GM19099 (cell line): ENCODE measurements around the gene PDE8A.

Source experiments
- POLR2A ChIP-seq: IDR thresholded peaks from 3 replicates; pipeline ENCODE4 v1.6.1; 2011; ENCODE audit warnings: low read depth; ENCODE audit not compliant: insufficient read length; ENCODE audit errors: extremely low read depth

PDE8A gene

GRCh38 chr15:84979651-84980050 is 2.0 kb upstream of the PDE8A start:
- TF ChIP-seq POLR2A: no peak

DNA sequence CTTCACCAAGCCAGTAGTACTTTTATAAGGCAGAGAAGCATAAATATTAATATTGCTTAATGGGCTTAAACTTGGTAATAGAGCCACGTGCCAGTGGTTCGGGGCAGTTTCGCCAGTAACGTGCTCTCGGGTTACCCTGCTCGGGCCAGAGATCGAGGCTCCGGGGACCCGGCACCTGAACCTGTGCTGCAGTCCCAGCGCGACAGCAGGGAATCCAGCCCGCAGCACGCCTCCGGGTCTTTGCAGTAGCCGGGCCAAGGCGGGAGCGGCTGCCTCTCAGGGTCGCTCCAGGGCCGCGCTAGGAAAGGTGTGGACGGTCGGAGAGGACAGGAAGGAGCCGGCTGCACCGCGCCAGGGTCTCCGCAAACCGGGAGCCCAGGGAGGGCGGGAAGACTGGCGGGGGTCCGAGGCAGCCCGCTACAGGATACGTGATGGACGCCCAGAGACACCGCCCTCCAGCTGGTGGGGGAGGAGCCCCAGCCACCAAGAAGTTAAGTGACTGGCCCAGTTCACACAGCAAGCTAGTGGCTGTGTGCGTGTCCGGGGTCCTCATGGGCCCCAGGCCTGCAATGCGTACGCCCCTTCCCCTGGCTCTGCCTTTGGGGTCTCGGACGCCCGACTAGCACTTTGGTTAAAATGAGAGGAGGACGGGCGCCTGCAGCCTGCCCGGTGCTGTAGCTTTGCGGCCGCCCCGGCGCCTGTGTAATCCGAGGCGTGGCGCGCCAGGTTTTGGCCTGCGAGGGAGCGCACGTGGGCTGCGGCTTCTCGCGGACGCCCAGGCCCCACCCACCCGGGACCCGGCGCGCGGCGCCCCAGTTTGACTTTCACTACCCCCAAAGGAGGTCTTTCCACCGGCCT is 1.2 kb upstream of the PDE8A start:
- peak; percentile 52 for TF ChIP-seq POLR2A

- peak; percentile 16 for TF ChIP-seq POLR2A
Measured at GRCh38 chr15:84981054-84981710, 474 bp upstream of the PDE8A start.

DNA sequence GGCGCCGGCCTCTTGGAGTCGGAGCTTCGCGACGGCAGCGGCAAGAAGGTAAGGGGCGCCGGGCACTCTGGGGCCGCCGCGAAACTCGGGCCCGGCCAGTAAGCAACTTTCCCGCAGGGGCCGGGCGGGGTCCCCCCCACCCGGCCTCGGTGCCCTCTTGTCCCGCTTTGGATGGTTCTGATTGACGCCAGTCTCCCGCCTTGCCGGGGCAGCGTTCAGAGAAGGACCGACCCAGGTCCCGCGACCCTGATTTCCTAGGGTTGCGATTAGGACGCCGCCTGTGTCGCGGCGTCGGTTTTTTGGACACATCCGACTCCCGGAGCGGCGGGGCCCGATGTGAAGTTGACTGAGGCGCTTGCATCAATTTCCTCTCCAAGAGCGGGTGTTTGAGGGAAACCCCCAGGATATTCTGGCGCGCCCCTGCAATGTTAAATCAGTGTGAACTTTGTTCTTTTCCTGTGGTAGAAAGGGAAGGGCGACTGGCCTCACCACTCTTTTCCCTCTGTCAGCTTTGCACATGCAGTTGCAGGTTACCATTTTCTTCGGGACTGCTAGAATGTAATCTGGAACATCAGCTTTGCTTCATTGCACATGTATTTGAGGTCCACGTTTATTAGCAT is 755 bp downstream of the PDE8A start:
- peak; percentile 66 for TF ChIP-seq POLR2A

DNA sequence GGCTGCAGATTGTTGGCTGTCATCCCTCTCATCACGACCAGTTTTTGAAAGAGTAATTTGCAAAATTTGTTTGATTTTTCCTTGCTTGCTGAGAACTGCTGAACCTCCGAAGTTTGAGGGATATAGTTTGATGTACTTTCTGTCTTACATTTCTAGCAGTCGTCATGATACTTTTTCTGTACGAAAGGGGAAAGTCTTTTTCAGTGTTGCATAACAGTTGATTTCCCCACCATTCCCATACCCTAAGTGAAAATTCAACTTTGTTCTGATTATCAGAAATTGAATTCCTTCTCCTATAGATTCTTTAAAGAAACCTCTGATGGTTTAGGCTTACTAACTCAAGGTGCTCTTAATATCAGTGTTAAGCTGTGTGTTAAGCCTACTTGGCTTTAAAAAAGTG is 1.6 kb downstream of the PDE8A start:
- no peak for TF ChIP-seq POLR2A

GRCh38 chr15:84983711-84984110 is 2.1 kb downstream of the PDE8A start:
- no peak for TF ChIP-seq POLR2A

DNA sequence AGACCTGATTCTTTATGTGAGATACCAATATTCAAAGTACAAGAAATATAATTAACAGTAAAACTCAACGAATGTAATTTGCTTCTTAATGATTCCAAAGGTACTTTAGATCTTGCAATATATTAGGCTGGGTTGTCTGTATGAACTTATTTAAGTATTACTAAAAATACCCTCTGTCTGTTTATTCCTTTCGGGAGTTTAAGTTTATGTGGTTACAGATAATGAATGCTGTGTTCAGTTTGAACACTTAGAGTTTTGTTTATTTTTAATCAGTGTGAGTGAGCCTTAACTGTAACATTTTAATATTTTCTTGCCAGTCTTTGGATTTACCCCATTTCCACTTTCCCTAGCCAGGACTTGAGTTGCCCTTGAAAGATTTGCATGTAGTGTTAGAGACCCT is 3.5 kb downstream of the PDE8A start:
- TF ChIP-seq POLR2A: no peak

GRCh38 chr15:84987949-84988624 is 6.4 kb downstream of the PDE8A start:
- TF ChIP-seq POLR2A: no peak

DNA sequence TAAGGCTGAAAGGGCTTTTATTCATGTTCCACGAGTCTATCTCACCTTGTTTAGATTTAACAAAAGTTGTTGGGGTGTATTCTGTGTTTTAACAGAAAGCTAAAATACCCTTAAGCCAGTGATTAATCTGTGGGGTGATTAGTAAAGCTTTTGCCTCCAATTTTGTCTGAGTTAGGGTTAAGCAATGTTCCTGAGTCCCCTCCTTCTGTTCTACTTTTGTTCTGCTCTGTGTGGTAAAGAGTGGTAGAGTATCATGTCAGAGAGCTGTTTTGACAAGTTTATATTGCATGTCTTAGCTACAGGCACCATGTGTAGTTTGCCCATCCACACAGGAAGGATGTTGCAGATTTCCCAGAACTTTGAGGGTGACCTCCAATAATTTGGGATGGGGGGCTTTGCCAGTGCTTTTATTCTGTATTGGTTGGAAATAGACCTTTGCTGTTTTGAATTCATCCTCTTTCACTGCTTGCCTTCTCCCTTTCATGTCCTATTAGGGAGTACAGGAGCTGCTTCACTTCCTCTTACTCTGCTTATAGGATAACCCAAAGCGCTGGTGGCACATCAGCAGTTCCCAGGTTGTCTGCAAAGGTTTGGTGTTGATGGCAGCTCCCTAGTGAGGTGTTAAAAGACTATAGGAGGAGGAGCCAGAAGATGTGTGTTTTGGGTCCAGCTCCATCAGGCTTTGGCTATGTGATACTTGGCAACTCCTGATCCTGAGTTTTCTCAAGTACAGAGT is 7.4 kb downstream of the PDE8A start:
- TF ChIP-seq POLR2A: no peak

- TF ChIP-seq POLR2A: no peak
Measured at GRCh38 chr15:84990507-84990906, 8.9 kb downstream of the PDE8A start.

GRCh38 chr15:84991014-84991712 is 9.5 kb downstream of the PDE8A start:
- TF ChIP-seq POLR2A: no peak

DNA sequence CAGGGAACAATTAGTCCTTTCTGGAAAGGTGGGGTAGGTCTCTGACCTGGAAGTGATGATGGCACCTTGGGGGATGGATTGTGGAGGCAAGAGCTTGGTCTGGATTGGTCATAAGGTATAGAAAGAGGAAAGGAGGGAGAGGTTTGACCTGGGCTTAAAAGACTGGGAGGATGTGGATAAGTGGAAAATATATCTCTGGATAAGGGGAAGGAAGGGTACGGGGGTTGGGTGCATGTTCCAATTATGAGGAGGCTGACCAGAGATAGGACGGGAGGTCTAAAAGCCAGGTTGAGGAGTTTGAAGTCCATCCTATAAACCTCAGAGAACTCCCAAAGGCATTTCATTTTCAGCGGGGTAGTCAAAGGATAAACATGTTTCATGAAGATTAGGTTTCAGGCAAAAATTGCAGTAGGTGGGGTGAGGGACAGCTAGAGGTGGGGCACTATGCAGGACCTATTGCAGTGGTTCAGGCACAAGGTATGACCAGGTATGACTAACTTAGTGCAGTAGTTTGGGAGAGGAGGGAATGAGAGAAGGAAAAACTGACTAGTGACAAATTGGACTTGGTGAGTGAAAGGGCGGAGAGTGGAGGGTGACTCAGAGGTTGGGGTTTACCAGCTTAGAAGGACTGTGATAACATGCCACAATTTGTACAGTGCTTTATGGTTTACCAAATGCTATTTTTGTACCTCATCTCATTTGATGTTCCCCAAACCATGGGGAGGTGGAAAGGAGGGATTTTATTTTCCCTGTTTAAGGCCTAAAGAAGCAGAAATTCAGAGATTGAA is 10.7 kb downstream of the PDE8A start:
- no peak for TF ChIP-seq POLR2A

- TF ChIP-seq POLR2A: no peak
Measured at GRCh38 chr15:84996055-84996454, 14.4 kb downstream of the PDE8A start.

DNA sequence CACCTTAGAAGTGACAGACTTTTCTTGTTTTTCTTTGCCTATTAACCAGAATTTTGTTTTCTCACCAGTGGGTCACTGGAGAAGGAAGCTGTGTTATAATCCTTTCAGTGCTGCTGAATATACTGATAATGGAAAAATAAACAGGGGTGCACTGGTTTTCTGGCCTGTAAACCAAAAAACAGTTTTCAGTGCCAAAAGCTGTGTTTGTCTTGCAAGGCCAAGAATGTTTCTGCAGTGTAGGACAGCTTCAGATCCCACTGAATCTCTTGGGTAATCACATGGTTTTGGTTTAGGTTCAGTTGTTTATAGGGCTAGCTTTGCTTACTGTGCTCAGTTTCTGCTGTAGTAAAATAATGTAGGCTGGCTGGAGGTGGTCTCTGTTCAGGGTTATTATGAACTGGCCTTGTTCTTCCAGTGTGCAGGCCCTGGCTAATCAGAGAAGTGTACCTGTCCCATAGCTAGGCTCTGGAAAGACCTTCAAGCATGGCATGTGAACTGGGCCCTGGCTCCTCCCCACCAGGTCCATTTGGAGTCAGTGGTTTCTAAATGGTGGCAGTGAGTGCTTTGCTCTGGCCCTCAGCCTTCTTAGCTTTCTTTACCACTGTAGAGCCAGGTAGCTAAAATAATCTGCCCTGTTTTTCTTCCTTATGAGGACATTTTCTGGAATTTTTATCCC is 18.7 kb downstream of the PDE8A start:
- TF ChIP-seq POLR2A: no peak
